H9 (cell line): ENCODE results near the gene FYTTD1. TPM values are rescaled to one million over a fixed set of nuclear protein-coding genes. Genes with fewer than 3 reads are reported as not detected.

Experiments used
- DNase-seq: peaks from one replicate; pipeline ENCODE4 v3.0.0-alpha.2; 2017
- H2AFZ ChIP-seq: one replicate; pipeline ENCODE4 v1.6.1; 2013; ENCODE audit warnings: mild to moderate bottlenecking, low read length, control low read depth, moderate library complexity
- H2AK5ac ChIP-seq: 2 replicates; pipeline ENCODE4 v1.6.1; 2013; ENCODE audit warnings: low read length, control low read depth, mixed read lengths; ENCODE audit not compliant: insufficient read length
- H2BK120ac ChIP-seq: one replicate; pipeline ENCODE4 v1.6.1; 2013; ENCODE audit warnings: low read depth, mild to moderate bottlenecking, low read length, control low read depth, inconsistent platforms; ENCODE audit not compliant: poor library complexity, severe bottlenecking
- H2BK12ac ChIP-seq: 2 replicates; pipeline ENCODE4 v1.6.1; 2013; ENCODE audit warnings: low read length, control low read depth, mixed read lengths, low read depth; ENCODE audit not compliant: insufficient read length
- H2BK15ac ChIP-seq: 2 replicates; pipeline ENCODE4 v1.6.1; 2013; ENCODE audit warnings: low read depth, low read length, control low read depth
- H2BK20ac ChIP-seq: one replicate; pipeline ENCODE4 v1.6.1; 2013; ENCODE audit warnings: low read depth, mild to moderate bottlenecking, low read length, control low read depth, inconsistent platforms; ENCODE audit not compliant: poor library complexity, severe bottlenecking
- H2BK5ac ChIP-seq: 2 replicates; pipeline ENCODE4 v1.6.1; 2013; ENCODE audit warnings: low read length, control low read depth, mixed read lengths; ENCODE audit not compliant: insufficient read length
- H3K14ac ChIP-seq: 2 replicates; pipeline ENCODE4 v1.6.1; 2013; ENCODE audit warnings: low read length, control low read depth; ENCODE audit not compliant: insufficient read depth
- H3K18ac ChIP-seq: 2 replicates; pipeline ENCODE4 v1.6.1; 2013; ENCODE audit warnings: low read depth, mild to moderate bottlenecking, mixed read lengths, low read length, control low read depth; ENCODE audit not compliant: insufficient read length
- H3K23ac ChIP-seq: 2 replicates; pipeline ENCODE4 v1.6.1; 2013; ENCODE audit warnings: low read length, control low read depth, mixed read lengths, low read depth; ENCODE audit not compliant: insufficient read length
- H3K23me2 ChIP-seq: 2 replicates; pipeline ENCODE4 v1.6.1; 2013; ENCODE audit warnings: low read depth, mild to moderate bottlenecking, mixed read lengths, low read length, control low read depth; ENCODE audit not compliant: insufficient read length, poor library complexity, severe bottlenecking
- H3K27ac ChIP-seq: 2 replicates; pipeline ENCODE4 v1.5.1; 2013; ENCODE audit warnings: low read length, control low read depth, mixed read lengths, low read depth; ENCODE audit not compliant: insufficient read length
- H3K27me3 ChIP-seq: 2 replicates; pipeline ENCODE4 v1.6.1; 2013; ENCODE audit warnings: low read length, control low read depth, inconsistent platforms; ENCODE audit not compliant: insufficient read depth
- H3K4ac ChIP-seq: 2 replicates; pipeline ENCODE4 v1.6.1; 2013; ENCODE audit warnings: low read depth, mild to moderate bottlenecking, control low read depth, inconsistent platforms, low read length, moderate library complexity
- H3K4me1 ChIP-seq: 2 replicates; pipeline ENCODE4 v1.6.1; 2013; ENCODE audit warnings: low read length, control low read depth, inconsistent platforms; ENCODE audit not compliant: insufficient read depth
- H3K4me2 ChIP-seq: 2 replicates; pipeline ENCODE4 v1.6.1; 2013; ENCODE audit warnings: low read length, control low read depth, mixed read lengths; ENCODE audit not compliant: insufficient read length, insufficient read depth
- H3K56ac ChIP-seq: 2 replicates; pipeline ENCODE4 v1.6.1; 2013; ENCODE audit warnings: low read depth, mild to moderate bottlenecking, mixed read lengths, low read length, control low read depth; ENCODE audit not compliant: insufficient read length
- H3K79me1 ChIP-seq: 2 replicates; pipeline ENCODE4 v1.6.1; 2013; ENCODE audit warnings: low read depth, mild to moderate bottlenecking, moderate library complexity, low read length, control low read depth, inconsistent platforms; ENCODE audit not compliant: insufficient read depth, poor library complexity, severe bottlenecking
- H3K79me2 ChIP-seq: 2 replicates; pipeline ENCODE4 v1.6.1; 2013; ENCODE audit warnings: low read length, control low read depth, inconsistent platforms; ENCODE audit not compliant: insufficient read depth
- H3K9ac ChIP-seq: 2 replicates; pipeline ENCODE4 v1.6.1; 2013; ENCODE audit warnings: low read length, control low read depth, mixed read lengths; ENCODE audit not compliant: insufficient read length; ENCODE audit errors: extremely low read depth
- H3K9me3 ChIP-seq: one replicate; pipeline ENCODE4 v1.6.1; 2013; ENCODE audit warnings: low read depth, low read length, inconsistent platforms; ENCODE audit not compliant: control insufficient read depth
- H3T11ph ChIP-seq: one replicate; pipeline ENCODE4 v1.6.1; 2013; ENCODE audit warnings: mild to moderate bottlenecking, low read length, control low read depth, inconsistent platforms
- H4K20me1 ChIP-seq: one replicate; pipeline ENCODE4 v1.6.1; 2013; ENCODE audit not compliant: control insufficient read depth, insufficient read length, insufficient read depth
- H4K5ac ChIP-seq: 2 replicates; pipeline ENCODE4 v1.6.1; 2013; ENCODE audit warnings: low read depth, mild to moderate bottlenecking, mixed read lengths, low read length, control low read depth; ENCODE audit not compliant: insufficient read length
- H4K8ac ChIP-seq: replicated peaks from 2 replicates; pipeline ENCODE4 v1.6.1; 2013; ENCODE audit warnings: low read length, control low read depth, mixed read lengths, low read depth; ENCODE audit not compliant: insufficient read length
- H4K91ac ChIP-seq: 2 replicates; pipeline ENCODE4 v1.6.1; 2013; ENCODE audit warnings: low read depth, mild to moderate bottlenecking, moderate library complexity, mixed read lengths, low read length, control low read depth; ENCODE audit not compliant: insufficient read length
- H3K27ac Mint-ChIP-seq, 3 experiments: 2 replicates in 2 of 3; 3 replicates in 1 of 3; pipeline ENCODE4 v1.8.0; 2020 to 2021; ENCODE audit warnings: mixed read lengths in 3 of 3, mild to moderate bottlenecking in 1 of 3, moderate library complexity in 1 of 3
- H3K27me3 Mint-ChIP-seq: 2 replicates; pipeline ENCODE4 v1.8.0; 2021; ENCODE audit warnings: low read depth, mild to moderate bottlenecking, moderate library complexity, mixed read lengths
- H3K36me3 Mint-ChIP-seq, 3 experiments: 2 replicates in 2 of 3; 3 replicates in 1 of 3; pipeline ENCODE4 v1.8.0; 2020 to 2021; ENCODE audit warnings: low read depth in 3 of 3, mixed read lengths in 3 of 3; ENCODE audit not compliant: insufficient read depth in 1 of 3
- H3K4me1 Mint-ChIP-seq, 2 experiments: 2 replicates each; pipeline ENCODE4 v1.8.0; 2020; ENCODE audit warnings: mixed read lengths in 2 of 2
- H3K4me3 Mint-ChIP-seq, 2 experiments: 2 replicates in 1 of 2; 3 replicates in 1 of 2; pipeline ENCODE4 v1.8.0; 2020 to 2021; ENCODE audit warnings: mild to moderate bottlenecking in 2 of 2, mixed read lengths in 2 of 2, moderate library complexity in 1 of 2
- H3K9me3 Mint-ChIP-seq, 2 experiments: 2 replicates in 1 of 2; 3 replicates in 1 of 2; pipeline ENCODE4 v1.8.0; 2020; ENCODE audit warnings: mild to moderate bottlenecking in 2 of 2, mixed read lengths in 2 of 2, moderate library complexity in 1 of 2
- CTCF ChIP-seq: fragments of 200-600 bp; sonication (generic); conservative IDR thresholded peaks from 3 replicates; pipeline ENCODE4 v1.8.0; 2021; ENCODE audit warnings: antibody characterized with exemption, mild to moderate bottlenecking
- WGBS: extraction: QIAGEN DNeasy Blood & Tissue Kit; methylation state at CpG from one replicate; pipeline ENCODE4 v1.1.7; 2013; ENCODE audit warnings: missing lambda C conversion rate, low lambda C conversion rate, mixed read lengths; ENCODE audit not compliant: insufficient read length; ENCODE audit errors: extremely low coverage; 5-methylcytosine and 5-hydroxymethylcytosine counted together
- total RNA-seq: library from RNA; stranded (reverse); gene quantifications from 2 replicates; pipeline ENCODE4 v1.2.1, GENCODE V29; 2021

The FYTTD1 gene
- total RNA-seq, 1 experiment from 2014 or later: 19.4 TPM

DNA sequence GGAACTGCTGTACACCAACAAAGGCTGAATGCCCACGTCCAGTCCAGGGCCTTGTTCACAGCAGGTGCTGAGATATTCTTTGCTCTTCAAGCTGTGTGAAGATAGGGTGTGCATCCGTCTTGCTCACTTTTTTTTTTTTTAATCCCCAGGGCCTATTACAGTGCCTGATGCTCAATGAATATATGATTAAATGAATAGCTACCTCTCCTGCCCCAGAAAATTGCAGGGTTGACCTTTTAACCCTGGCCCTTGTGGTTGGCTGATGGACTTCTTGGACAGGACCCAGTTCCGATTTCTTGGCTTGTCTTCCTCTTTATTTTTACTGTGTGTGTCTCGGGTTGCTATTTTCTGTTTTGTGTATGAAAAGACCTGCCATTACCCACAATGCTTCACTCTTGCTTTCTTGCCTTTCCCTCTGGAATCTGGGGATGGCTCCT lies 2.9 kb upstream of the FYTTD1 start:
- H4K20me1 ChIP-seq: no peaks in the 10 kb centered on the region
- H3K27me3 ChIP-seq: peaks cover 5% of the 10 kb centered on the region; the same call in 1 of the 2 replicates
- DNase-seq: no peak
- no peak overlapping the region for H4K8ac ChIP-seq
- TF ChIP-seq CTCF: no peak
- H3K36me3 Mint-ChIP-seq: no peaks in the 10 kb centered on the region; a peak in 1 of 7 replicates
- no peak overlapping the region for H2BK5ac ChIP-seq
- peaks cover 30% of the 10 kb centered on the region for H3K27me3 Mint-ChIP-seq
- H3K9me3 Mint-ChIP-seq: peaks cover 0 to 8% of the 10 kb centered on the region in 2 experiments; a peak in 2 of 5 replicates
- no peak overlapping the region for H2BK20ac ChIP-seq
- no peak overlapping the region for H3K4ac ChIP-seq
- H3K9me3 ChIP-seq: no peaks in the 10 kb centered on the region
- no peak overlapping the region for H3K9ac ChIP-seq
- no peak overlapping the region for H4K91ac ChIP-seq
- peaks cover 18% of the 10 kb centered on the region for H3K23me2 ChIP-seq
- H3K27ac Mint-ChIP-seq: no peak overlapping the region; a peak in 1 of 7 replicates
- H3K79me2 ChIP-seq: no peaks in the 10 kb centered on the region
- H2BK15ac ChIP-seq: no peak overlapping the region
- no peak overlapping the region for H3K4me3 Mint-ChIP-seq
- H2AFZ ChIP-seq: peak overlapping the region; percentile 91
- H4K5ac ChIP-seq: no peak overlapping the region
- H3K23ac ChIP-seq: no peak overlapping the region
- H2BK120ac ChIP-seq: no peak overlapping the region
- no CpG with 5 or more reads among the region's 4 CpGs for WGBS
- H3T11ph ChIP-seq: no peak overlapping the region
- no peak overlapping the region for H3K56ac ChIP-seq
- no peak overlapping the region for H3K14ac ChIP-seq
- H3K27ac ChIP-seq: no peak overlapping the region
- peak overlapping the region; percentile 87 for H2BK12ac ChIP-seq
- H3K79me1 ChIP-seq: no peaks in the 10 kb centered on the region
- peaks cover 19 to 24% of the 10 kb centered on the region in 2 experiments for H3K4me1 Mint-ChIP-seq
- no peak overlapping the region for H3K18ac ChIP-seq
- H2AK5ac ChIP-seq: no peak overlapping the region
- H3K4me2 ChIP-seq: peak overlapping the region; percentile 11
- H3K4me1 ChIP-seq: no peaks in the 10 kb centered on the region; the same call in 1 of the 2 replicates
